Activated CD8-positive, alpha-beta memory T cell treated with anti-CD3 and anti-CD28 coated beads for 48 hours (primary cell): Measurements from ENCODE around the gene DOP1A.
"Not testable (repeated sequence)": the region's sequence is repeated elsewhere in the genome, so short reads cannot be mapped to it uniquely, and the experiment has no call there.

Experiments
- DNase-seq, 3 experiments: peaks; one replicate each; pipeline ENCODE4 v3.0.0-alpha.2; 2020; ENCODE audit warnings: low read depth in 2 of 3, low spot score in 2 of 3

Gene DOP1A

DNA sequence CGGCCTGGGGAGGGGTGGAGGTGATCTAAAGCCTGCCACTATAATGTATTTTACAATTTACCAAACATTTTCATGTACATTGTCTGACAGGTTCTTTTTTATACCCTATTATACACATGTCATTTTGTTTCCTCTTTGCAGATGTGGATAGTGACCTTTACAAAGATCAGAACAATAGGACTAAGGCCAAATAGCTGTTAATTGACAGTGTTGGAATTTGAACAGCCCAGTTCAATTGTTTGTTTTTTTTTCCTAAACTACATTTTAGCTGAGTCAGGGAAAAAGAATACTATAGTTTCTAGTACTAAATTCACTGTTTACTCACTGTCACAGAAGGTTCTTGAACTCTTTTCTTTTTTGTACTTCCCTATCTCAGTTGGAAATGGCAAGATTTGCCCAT is 85.4 kb downstream of the DOP1A start:
- no peak for DNase-seq

GRCh38 chr6:83153883-83154521 is 86.5 kb downstream of the DOP1A start:
- no peak for DNase-seq

GRCh38 chr6:83155794-83156193 is 88.3 kb downstream of the DOP1A start:
- no peak for DNase-seq

GRCh38 chr6:83160167-83160566 is 92.7 kb downstream of the DOP1A start:
- no peak for DNase-seq

GRCh38 chr6:83167726-83168278 is 100.3 kb downstream of the DOP1A start:
- DNase-seq: no peak

DNA sequence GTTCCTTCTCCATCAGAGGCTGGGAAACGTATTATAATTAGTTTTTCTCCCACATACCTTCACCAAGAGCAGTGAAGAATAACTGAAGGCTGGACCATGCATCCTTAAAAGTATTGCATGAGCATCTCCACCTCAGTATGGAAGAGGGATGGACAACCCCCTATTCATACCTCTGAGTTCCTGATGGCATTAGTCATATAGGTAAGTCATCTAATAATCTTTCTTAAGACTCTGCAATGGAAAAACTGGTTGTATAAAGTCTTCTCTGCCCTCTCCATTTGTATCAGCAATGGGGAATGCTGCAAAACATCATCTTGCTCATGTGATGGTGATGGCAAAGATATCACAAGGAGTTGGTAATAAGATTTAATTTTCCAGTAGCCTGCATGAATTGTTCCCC is 101.1 kb downstream of the DOP1A start:
- DNase-seq: no peak

DNA sequence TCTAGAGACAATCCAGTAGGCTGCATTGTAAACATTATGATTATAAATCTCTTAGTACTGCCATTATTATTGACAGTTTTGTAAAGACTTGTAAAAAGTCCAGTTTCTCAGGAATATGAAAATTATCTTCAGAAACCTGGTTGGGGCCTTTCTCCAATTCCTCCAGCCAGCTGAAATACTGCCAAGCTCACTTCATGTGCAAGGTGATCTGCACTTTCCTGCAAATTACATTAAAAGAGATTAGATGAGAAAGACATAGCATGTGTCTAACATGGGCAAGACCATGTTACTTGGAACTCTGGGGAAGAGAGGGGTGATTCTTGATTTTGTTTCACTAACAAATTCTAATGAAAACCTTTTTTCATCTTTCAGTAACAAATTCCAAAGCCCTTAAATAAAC is 101.6 kb downstream of the DOP1A start:
- no peak for DNase-seq

- DNase-seq: no peak
Measured at GRCh38 chr6:83169511-83169910, 102.0 kb downstream of the DOP1A start.

DNA sequence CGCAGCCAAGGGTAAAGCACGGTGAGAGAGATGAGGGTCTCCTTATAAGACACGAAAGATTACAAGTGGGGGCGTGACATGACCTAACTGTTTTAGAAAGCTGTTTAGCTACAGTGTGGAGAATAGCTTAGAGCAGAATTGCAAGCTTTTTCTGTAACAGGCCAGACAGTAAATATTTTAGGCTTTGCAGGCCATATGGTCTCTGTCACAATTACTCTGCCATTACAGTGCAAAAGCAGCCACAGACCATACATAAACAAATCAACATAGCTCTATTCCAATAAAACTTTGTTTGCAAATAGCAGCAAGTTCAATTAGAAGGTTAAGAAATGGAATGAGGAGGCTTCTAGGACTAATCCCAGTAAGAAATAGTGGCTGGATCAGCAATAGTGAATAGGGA is 108.8 kb downstream of the DOP1A start:
- DNase-seq: no peak

GRCh38 chr6:83180426-83180950 is 113.0 kb downstream of the DOP1A start:
- DNase-seq: no peak

DNA sequence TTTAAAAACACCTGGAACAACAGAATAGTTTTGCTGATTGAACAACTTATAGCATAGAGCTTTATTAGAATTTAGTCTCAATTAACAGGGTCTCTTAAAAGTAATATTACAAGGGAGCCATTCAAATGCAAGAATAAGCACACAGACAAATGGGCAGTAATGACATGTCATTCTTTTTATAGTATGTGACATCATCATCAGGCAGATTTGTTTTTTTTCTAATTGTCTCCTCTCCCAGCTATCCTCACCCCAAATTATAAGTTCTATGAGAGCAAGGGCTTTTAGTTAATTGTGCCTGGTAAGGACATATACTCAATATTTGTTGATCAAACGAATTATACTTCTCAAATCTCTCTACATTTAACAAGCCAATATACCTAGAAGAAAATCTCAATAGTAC is 114.6 kb downstream of the DOP1A start:
- DNase-seq: no peak

GRCh38 chr6:83183082-83183828 is 115.8 kb downstream of the DOP1A start:
- no peak for DNase-seq

GRCh38 chr6:83185096-83185495 is 117.6 kb downstream of the DOP1A start:
- no peak for DNase-seq

- DNase-seq: no peak
Measured at GRCh38 chr6:83188501-83188900, 121.0 kb downstream of the DOP1A start.

- no peak for DNase-seq
Measured at GRCh38 chr6:83190626-83191025, 123.2 kb downstream of the DOP1A start.

GRCh38 chr6:83191974-83192373 is 124.5 kb downstream of the DOP1A start:
- DNase-seq: not testable (repeated sequence)

DNA sequence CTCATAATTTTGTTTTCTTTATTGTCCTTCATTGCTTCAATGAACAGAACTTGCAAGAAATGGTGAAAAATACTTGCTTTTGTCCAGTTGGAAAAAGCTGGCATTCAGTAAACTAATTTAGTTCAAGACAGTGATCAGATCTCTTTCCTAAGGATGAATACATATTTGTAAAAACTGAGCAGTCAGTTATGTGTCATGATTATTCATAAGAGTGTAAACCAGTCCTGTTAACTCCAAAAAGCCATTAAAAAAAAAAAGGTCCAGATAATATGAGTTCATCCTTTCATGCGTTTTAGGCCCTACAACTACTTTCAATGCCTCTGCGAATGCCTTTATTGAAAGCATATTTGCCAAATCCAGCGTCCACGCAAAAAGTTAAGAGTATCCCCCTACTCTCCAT is 125.0 kb downstream of the DOP1A start:
- DNase-seq: no peak

- DNase-seq: peak; percentile 64 to 74 (median 67)
Measured at GRCh38 chr6:83192871-83193746, 125.6 kb downstream of the DOP1A start, which contains the start of the genes PGM3 and RWDD2A. Gene PGM3 (minus strand): TSS chr6:83193265. CDS start chr6:83191012, 2,253 bp downstream. Gene RWDD2A (plus strand): TSS chr6:83193357. CDS start chr6:83194452, 1,095 bp downstream.

- no peak for DNase-seq
Measured at GRCh38 chr6:83193747-83194566, 126.5 kb downstream of the DOP1A start.

GRCh38 chr6:83198486-83199172 is 131.2 kb downstream of the DOP1A start:
- no peak for DNase-seq
